SU-DHL-6 (cell line): ENCODE data around the gene AGL.

Source experiments
- CTCF ChIP-seq: fragments of 200-600 bp; sonication (generic); IDR thresholded peaks from one replicate; pipeline ENCODE4 v1.5.1; 2017; ENCODE audit warnings: antibody characterized with exemption, mild to moderate bottlenecking, low read length, moderate library complexity; ENCODE audit not compliant: insufficient read depth, poor library complexity, severe bottlenecking
- EZH2phosphoT487 ChIP-seq: fragments of 200-600 bp; sonication (generic), shearing (Covaris generic); conservative IDR thresholded peaks from 2 replicates; pipeline ENCODE4 v1.6.1; 2018; ENCODE audit warnings: mild to moderate bottlenecking, antibody characterized with exemption, low read length, moderate library complexity, mixed read lengths

GRCh38 chr1:99851850-99852454 is 1.8 kb downstream of the AGL start:
- TF ChIP-seq CTCF: no peak
- TF ChIP-seq EZH2phosphoT487: no peak
